Aorta (tissue), 5 donors: ENCODE measurements around the gene DNPH1. TPM values are rescaled to one million over a fixed set of nuclear protein-coding genes. Genes with fewer than 3 reads are reported as not detected.

Source experiments
- ATAC-seq: fragments of 200-7000 bp; cut with Tn5 transposase; one replicate; pipeline ENCODE4 v1.9.1; 2022; ENCODE audit warnings: moderate library complexity; ENCODE audit not compliant: low FRiP score
- DNase-seq, 2 donors: peaks; one replicate each; pipeline ENCODE4 v3.0.0-alpha.2; 2020
- H3K27ac ChIP-seq, 2 donors: one replicate each; pipeline ENCODE4 v1.5.1; 2013; ENCODE audit warnings: low read length in 2 of 2, mild to moderate bottlenecking in 2 of 2, moderate library complexity in 2 of 2, control low read depth in 1 of 2, inconsistent platforms in 1 of 2, low read depth in 1 of 2
- H3K27me3 ChIP-seq, 2 donors: one replicate each; pipeline ENCODE4 v1.6.1; 2013; ENCODE audit warnings: control low read depth in 1 of 2, low read length in 1 of 2, mild to moderate bottlenecking in 1 of 2, moderate library complexity in 1 of 2; ENCODE audit not compliant: insufficient read depth in 2 of 2, control insufficient read depth in 1 of 2
- H3K36me3 ChIP-seq, 2 donors: one replicate each; pipeline ENCODE4 v1.6.1; 2013; ENCODE audit warnings: control low read depth in 1 of 2, low read length in 1 of 2, mild to moderate bottlenecking in 1 of 2; ENCODE audit not compliant: insufficient read depth in 2 of 2, control insufficient read depth in 1 of 2
- H3K4me1 ChIP-seq, 2 donors: one replicate each; pipeline ENCODE4 v1.6.1; 2013; ENCODE audit warnings: low read length in 2 of 2, control low read depth in 1 of 2, mild to moderate bottlenecking in 1 of 2, moderate library complexity in 1 of 2; ENCODE audit not compliant: insufficient read depth in 2 of 2, control insufficient read depth in 1 of 2
- H3K4me3 ChIP-seq, 2 donors: one replicate each; pipeline ENCODE4 v1.5.1; 2013; ENCODE audit warnings: low read length in 2 of 2, control low read depth in 1 of 2, mild to moderate bottlenecking in 1 of 2
- H3K9me3 ChIP-seq: one replicate; pipeline ENCODE4 v1.6.1; 2013; ENCODE audit warnings: mild to moderate bottlenecking, low read length; ENCODE audit not compliant: control insufficient read depth
- WGBS, 2 donors: extraction: QIAGEN DNeasy Blood & Tissue Kit; methylation state at CpG; one replicate each; pipeline ENCODE4 v1.1.7; 2013; 5-methylcytosine and 5-hydroxymethylcytosine counted together
- intact Hi-C, 2 donors: fragments of 100-400 bp; cut with DNase I; formaldehyde crosslinking; loops; one replicate each; pipeline versions ENCODE4 v1.14.2 to v1.15.0; 2022
- polyA plus RNA-seq, 2 donors: library from polyadenylated mRNA; stranded (reverse); fragments of 200-250 nt; gene quantifications; one replicate each; pipeline ENCODE4 v1.2.3, GENCODE V29; 2013
- total RNA-seq, 2 donors: library from RNA; stranded (reverse); fragmentation: NEBNext Ultra II Directional; extraction: Animal tissue kit (Norgen Biotek cat#: 25700); gene quantifications; one replicate each; pipeline ENCODE4 v1.2.1, GENCODE V29; 2021
- donor health status: healthy with polysubstance abuse.
- donor health status: Bipolar disorder and iron deficiency.
- donor health status: DM: no; HTN: no; CAD: no.
- donor health status: DM: no; HTN: no; CAD: no.
- donor health status: DM: yes; HTN: yes; CAD: no.

DNPH1 gene
- total and polyA plus RNA-seq, 4 donors = 10.2 to 87.4 (median 27.4) TPM

DNA sequence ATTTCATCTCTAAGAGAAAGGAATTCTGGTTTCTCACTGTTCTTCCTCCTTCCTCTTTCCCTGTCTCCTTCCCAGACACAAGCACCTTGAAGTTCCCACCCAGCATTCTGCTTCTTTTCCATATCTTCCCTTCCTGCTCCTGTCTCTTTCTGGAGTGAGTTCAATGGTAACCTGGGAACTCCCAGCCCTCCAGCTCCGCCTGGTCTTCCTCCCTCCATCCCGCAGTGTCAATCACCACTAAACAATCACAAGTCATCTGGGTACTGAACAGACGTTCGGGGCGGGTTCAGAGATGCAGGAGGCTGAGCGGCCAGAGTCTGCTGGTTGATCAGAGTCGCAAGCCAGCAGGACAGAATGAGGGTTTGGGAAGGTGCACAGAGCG, 21.7 kb upstream of the DNPH1 start:
- H3K9me3 ChIP-seq = no peaks in the 10 kb centered on the region
- intact Hi-C loops = no loop called here
- no peak overlapping the region for H3K4me3 ChIP-seq
- WGBS, 2 donors = 25% methylated on average over 8 of the region's 8 CpGs
- H3K27ac ChIP-seq = no peak overlapping the region
- no peak for DNase-seq
- no peak for ATAC-seq
- H3K36me3 ChIP-seq = no peaks in the 10 kb centered on the region
- no peaks in the 10 kb centered on the region for H3K4me1 ChIP-seq
- no peaks in the 10 kb centered on the region for H3K27me3 ChIP-seq

DNA sequence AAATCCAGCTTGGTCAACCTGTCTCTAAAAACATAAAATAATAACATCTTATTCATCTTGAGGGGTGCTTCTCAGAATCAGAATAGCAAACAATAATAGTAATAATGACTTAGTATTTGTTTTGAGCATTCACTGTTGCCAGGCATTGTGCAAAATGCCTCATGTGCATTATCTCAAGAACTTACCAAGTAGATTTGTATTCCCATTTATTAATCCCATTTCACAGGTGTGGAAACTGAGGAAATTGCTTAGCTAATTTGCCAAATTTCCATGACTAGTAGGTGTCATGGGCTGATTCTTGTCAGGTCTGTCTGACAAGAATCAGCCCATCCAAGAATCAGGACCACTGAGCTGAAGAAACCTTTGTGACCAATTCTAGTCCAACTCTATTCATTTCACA, 19.5 kb upstream of the DNPH1 start:
- intact Hi-C loops = no loop called here
- Histone ChIP-seq H3K27ac (no peak overlapping the region), H3K36me3 (no peaks in the 10 kb centered on the region), H3K9me3 (no peaks in the 10 kb centered on the region), H3K4me1 (no peaks in the 10 kb centered on the region), H3K27me3 (no peaks in the 10 kb centered on the region), H3K4me3 (no peak overlapping the region)
- DNase-seq (no peak), ATAC-seq (no peak)

DNA sequence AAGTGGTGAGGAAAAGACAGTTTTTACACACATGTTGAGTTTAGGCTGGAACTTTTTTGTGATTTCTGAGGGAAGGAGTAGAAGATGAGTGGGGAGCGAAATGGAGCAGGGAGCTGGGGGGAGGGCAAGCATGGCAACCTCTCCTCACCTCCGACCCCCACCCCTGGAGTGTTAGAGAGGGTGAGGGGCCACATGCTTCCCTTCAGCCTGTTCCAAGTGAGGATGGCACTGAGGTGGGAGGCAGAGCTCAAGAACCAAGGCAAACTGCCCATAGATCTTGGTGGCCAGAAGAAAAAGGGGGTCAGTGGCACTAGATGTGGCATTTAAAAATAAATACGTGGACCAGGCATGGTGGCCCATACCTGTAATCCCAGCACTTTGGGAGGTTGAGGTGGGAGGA, 18.8 kb upstream of the DNPH1 start:
- Histone ChIP-seq H3K36me3 (no peaks in the 10 kb centered on the region), H3K4me3 (no peak overlapping the region), H3K27me3 (no peaks in the 10 kb centered on the region), H3K27ac (no peak overlapping the region), H3K9me3 (no peaks in the 10 kb centered on the region), H3K4me1 (no peaks in the 10 kb centered on the region)
- 73 to 82% methylated on average over 3 of the region's 3 CpGs for WGBS, 2 donors
- DNase-seq = no peak
- intact Hi-C loops = no loop called here
- ATAC-seq = no peak

DNA sequence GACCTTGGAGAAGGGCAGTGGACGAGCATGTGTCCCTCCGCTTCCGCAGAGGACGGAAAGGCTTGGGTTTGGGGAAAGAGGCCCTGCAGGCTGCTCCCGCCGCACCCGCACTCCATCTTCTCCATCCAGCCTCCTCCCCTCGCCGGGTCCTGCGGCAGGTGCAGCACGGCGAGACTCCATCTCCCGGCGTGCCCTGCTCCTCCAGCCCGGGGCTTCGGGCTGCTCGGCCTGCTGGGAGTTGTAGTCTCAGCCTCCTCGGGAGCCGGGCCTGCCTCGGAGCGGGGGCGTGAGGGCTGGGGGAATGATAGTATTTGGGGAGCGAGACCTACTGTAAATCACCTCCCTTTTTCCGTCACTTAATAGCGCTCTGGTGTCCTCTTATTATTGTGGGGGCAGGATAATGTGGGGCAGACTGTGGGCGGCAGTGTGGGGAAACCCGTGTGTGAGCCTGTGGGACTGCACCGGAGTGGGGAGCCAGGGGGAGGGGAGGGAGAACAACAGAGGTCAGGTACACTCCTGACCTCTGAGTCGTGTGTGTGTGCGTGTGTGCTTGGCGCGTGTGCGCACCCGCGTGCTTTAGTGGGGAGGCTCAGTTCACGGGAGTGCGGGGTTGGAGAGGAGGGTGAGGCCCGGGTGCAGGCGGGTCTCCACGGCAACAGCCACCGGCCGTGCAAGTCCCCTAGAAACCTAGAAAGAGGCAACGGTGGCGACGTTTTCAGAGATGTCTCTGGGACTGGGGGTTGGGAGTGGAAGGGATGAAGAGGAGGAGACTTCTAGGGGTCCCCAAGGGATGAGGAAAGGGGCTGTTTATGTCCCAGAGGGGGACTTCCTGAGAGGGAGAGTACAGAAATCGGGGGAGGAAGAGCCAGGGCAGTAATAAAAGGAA, 18.1 kb upstream of the DNPH1 start:
- ATAC-seq (peak; percentile 90), DNase-seq (peak; percentile 84 to 91)
- H3K36me3 ChIP-seq = no peaks in the 10 kb centered on the region
- WGBS, 2 donors = 1 to 2% methylated on average over 39 to 46 of the region's 46 CpGs
- H3K4me1 ChIP-seq = no peaks in the 10 kb centered on the region
- intact Hi-C loops = no loop called here
- H3K27me3 ChIP-seq = no peaks in the 10 kb centered on the region
- H3K9me3 ChIP-seq = no peaks in the 10 kb centered on the region
- no peak overlapping the region for H3K27ac ChIP-seq
- H3K4me3 ChIP-seq = peak overlapping the region; percentile 5 to 11

DNA sequence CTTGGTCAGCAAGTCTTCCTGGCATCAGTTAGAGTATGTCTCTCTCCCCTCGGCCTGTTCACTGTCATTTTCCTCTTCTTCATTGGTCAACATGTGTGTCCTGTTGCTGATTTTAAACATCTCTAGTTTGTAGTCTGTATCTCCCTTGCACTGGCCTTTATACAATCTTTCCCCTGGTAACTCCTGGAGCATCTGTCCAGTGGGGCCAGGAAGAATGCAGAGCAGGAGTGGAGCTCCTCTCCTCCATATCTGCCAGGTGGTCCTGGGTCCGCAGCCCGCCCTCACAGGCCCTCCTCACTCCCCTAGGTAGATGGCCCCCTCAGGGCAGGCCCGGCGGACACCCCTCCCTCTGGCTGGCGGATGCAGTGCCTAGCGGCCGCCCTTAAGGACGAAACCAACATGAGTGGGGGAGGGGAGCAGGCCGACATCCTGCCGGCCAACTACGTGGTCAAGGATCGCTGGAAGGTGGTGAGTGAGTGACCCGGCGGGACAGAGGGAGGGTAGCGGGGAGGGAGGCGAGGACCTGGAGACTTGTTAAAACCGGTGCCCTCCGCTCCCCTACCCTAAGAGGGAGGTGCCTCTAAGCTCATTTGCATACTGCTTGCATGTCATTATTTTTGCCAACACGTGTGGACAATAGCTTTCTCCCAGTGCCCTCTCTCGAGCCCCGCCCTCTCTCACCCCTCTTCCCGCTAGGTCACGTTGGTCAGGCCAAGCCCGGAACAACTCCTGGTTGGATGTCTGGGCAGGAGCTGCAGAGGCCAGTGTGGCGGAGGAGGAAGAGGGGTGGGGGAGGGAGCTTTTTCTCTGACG, 17.2 kb upstream of the DNPH1 start:
- no peaks in the 10 kb centered on the region for H3K36me3 ChIP-seq
- H3K9me3 ChIP-seq = no peaks in the 10 kb centered on the region
- H3K4me1 ChIP-seq = no peaks in the 10 kb centered on the region
- ATAC-seq (peak; percentile 67), DNase-seq (peak in 1 of 2 donors; percentile 80)
- H3K27ac ChIP-seq = no peak overlapping the region
- WGBS, 2 donors = 19 to 25% methylated on average over 27 of the region's 27 CpGs
- intact Hi-C loops = no loop called here
- H3K4me3 ChIP-seq = peak overlapping the region; percentile 5 to 11
- no peaks in the 10 kb centered on the region for H3K27me3 ChIP-seq

DNA sequence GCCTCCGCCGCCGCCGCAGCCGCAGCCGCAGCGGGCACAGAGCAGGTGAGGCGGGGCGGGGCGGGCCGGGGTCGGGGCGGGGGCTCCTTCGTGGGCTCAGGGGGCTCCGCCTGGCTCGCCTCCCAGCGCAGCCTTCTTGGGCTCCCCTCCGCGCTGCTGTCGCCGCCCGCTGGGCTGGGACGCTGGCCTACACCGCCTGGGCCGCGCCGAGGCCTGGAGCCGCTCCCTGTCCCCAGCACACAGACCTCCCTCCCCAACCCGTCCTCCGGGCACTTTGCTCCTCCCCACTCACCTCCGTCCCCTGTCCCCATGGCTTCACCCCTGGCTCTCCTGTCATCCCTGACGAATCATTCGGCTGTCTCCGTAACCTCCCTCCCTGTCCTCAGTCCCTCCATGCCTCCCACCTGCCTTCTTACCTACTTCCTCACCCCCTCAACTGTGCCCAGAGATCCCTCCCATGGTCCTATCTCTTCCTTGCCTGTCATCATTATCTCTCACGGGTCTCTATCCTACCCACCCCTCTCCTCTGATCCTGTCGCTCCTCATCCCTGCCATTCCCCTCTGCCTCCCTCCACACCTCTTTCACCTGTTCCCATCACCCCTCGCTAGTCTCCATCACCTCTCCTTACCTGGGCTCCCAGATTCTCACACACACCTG, 14.5 kb upstream of the DNPH1 start:
- ATAC-seq = no peak
- H3K27me3 ChIP-seq = no peaks in the 10 kb centered on the region
- no peak overlapping the region for H3K4me3 ChIP-seq
- no peak overlapping the region for H3K27ac ChIP-seq
- no peaks in the 10 kb centered on the region for H3K9me3 ChIP-seq
- H3K4me1 ChIP-seq = no peaks in the 10 kb centered on the region
- WGBS, 2 donors = 23 to 43% methylated on average over 14 to 37 of the region's 37 CpGs
- H3K36me3 ChIP-seq = no peaks in the 10 kb centered on the region
- intact Hi-C loops = no loop called here
- DNase-seq = no peak

DNA sequence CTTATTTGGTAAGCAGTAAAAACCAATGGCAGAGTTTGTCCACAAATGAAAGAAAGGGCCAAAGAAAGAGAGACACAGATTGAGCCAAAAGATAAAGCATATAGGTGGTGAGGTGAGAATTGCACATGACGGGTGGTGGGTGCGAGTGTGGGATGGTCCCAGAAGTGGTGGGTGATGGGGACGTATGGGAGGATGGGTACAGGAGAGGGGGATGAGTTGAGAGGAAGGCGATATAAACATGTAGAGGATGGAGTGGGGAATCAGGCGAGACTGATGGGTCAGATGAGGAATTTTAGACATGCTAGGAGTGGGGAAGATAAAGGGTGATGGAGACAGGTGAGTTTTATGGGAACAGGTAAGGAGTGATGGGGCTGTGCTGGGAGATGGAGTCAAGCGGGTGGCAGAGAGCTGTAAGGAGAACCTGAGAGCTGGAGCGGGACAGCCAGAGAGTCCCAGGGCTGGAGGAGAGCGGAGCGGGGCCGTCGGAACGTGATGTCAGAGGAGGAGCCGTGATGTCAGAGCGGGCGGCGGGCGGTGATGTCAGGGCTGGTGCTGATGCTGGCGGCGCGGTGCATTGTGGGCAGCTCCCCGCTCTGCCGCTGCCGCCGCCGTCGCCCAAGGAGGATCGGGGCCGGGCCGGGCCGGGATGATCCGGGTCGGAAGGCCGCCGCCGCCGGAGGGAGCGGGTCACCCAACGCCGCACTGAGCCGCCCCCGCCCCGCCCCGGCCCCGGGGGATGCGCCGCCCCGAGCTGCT, 13.8 kb upstream of the DNPH1 start, which contains the start of gene TTBK1:
TSS of gene TTBK1 (plus strand) at position 574 of the 756 bp plus-strand sequence. CDS start 3,180 bp downstream, outside the sequence.
- intact Hi-C loops = no loop called here
- H3K36me3 ChIP-seq = no peaks in the 10 kb centered on the region
- no peaks in the 10 kb centered on the region for H3K9me3 ChIP-seq
- H3K27ac ChIP-seq = no peak within 1 kb of the TSS
- no peaks in the 10 kb centered on the region for H3K27me3 ChIP-seq
- ATAC-seq (no peak), DNase-seq (no peak)
- no peaks in the 10 kb centered on the region for H3K4me1 ChIP-seq
- 9 to 51% methylated on average over 6 to 47 of the region's 47 CpGs for WGBS, 2 donors
- no peak within 1 kb of the TSS for H3K4me3 ChIP-seq

DNA sequence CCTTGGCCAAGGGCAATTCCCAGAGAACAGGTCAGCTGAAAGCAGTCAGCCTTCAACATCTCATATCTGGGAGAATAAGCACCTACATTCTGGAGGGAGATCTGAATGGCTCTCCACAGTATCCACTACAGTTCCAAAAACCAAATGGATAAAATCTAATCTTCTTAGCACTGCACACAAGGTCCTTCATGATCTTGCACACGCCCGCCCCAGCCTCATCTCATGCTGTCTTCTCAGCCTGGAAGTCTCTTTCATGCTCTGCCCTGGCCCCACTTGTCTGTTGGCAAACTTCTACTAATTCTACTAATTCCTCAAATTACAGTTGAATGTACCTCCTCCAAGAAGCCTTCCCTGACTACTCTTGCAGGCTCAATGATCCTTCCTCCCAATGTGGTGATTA, 12.2 kb upstream of the DNPH1 start:
- Histone ChIP-seq H3K4me3 (no peak overlapping the region), H3K27ac (no peak overlapping the region), H3K27me3 (no peaks in the 10 kb centered on the region), H3K9me3 (no peaks in the 10 kb centered on the region), H3K36me3 (no peaks in the 10 kb centered on the region), H3K4me1 (no peaks in the 10 kb centered on the region)
- WGBS, 2 donors = 90 to 93% methylated on average over 2 of the region's 2 CpGs
- no peak for ATAC-seq
- no peak for DNase-seq
- intact Hi-C loops = no loop called here
